Myocyte (in vitro differentiated cells): ENCODE data around the gene ARSH. TPM values are rescaled to one million over a fixed set of nuclear protein-coding genes. Genes with fewer than 3 reads are reported as not detected.
"Not testable (repeated sequence)": the region's sequence is repeated elsewhere in the genome, so short reads cannot be mapped to it uniquely, and the experiment has no call there.

ENCODE experiments used
- DNase-seq: peaks from one replicate; pipeline ENCODE4 v3.0.0-alpha.2; 2012; ENCODE audit warnings: low read depth
- total RNA-seq: library from RNA; depleted of rRNA; stranded (reverse); fragments of >200 nt; gene quantifications from 2 replicates; pipeline ENCODE4 v1.2.3, GENCODE V29; 2014

ARSH gene
- total RNA-seq, 1 donor from 2014 or later: not detected

DNA sequence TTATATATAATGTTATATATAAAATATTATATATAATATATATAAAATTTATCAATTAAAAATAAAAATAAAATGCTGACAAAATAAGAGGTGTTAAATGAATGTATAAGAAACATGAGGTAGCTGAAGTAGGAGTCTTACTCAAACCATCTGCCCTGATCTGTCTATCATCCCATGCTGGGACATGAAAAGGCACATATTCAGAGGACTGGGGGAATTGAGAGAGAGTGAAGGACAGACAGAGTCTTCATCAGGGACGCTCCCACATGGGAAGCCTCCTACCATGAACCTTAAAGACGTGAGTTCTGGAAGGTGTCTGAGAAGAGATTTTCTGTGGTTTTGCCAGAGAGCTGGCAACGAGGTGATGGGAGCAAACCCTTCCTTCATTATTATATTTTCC, 30.9 kb downstream of the ARSH start:
- no peak for DNase-seq

DNA sequence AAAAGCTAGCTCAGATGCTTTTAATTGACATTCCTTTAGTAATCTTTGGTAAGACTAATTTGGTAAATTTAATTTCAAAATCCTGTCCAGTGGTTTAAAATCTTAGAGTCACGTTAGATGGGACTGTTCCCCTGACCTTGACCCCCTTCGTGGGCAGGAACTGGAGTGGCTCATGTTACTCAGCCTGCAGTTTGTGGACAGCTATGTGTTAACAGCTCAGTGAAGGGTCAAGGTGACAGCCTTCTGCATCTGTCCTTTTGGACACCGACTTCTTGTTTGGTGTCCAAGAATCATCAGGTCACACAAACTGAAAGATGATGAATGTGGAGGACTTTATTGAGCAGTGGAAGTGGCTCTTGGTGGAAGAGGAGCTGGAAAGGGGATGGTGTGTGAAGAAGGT, 37.9 kb downstream of the ARSH start:
- no peak for DNase-seq

DNA sequence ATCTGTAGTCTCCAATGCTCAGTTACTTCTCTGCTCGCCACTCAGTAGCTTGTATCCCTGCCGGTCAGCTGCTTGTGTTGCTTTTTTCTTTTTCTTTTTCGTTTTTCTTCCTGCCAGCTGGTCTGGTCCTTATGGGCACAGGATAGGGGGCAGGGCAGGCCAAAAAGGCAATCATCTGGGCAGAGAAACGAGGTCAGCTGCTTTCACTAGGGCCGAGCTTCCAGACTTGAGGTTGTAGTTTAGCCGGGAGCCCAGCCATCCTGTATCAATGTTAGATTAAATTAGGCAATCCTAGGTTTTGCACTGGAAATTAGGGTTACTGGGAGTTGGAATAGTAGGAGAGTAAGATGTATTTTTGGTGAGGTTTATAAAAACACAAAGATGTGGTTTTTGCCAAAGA, 38.3 kb downstream of the ARSH start:
- no peak for DNase-seq

- no peak for DNase-seq
Measured at GRCh38 chrX:3046253-3047240, 40.2 kb downstream of the ARSH start.

- not testable (repeated sequence) for DNase-seq
Measured at GRCh38 chrX:3050523-3051175, 44.3 kb downstream of the ARSH start.

GRCh38 chrX:3052860-3053259, 46.5 kb downstream of the ARSH start:
- DNase-seq: no peak

DNA sequence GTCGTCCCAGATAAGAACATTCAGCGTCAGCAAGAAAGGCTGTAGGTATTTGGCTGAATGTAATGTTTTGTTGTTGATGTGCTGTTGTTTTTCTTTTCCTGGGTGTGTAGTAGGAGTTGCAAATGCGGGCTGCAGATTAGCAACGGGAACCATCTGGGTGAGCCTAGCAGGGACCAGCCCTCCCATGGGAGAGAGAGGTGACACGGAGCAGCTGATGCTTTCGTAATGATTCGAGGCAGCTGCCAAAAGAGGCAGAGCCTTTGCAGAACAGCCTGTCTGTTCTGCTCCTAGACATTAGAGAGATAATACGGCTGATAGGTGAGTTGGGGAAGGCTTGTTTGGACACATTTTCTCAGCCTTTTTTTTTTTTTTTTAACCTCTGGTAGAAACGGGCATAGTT, 60.2 kb downstream of the ARSH start:
- peak; percentile 32 for DNase-seq

- DNase-seq: no peak
Measured at GRCh38 chrX:3075959-3076358, 69.6 kb downstream of the ARSH start.

- DNase-seq: no peak
Measured at GRCh38 chrX:3076416-3076991, 70.2 kb downstream of the ARSH start.

Other genes starting within 250 kb of the ARSH start
- gene GYG2, start 177.6 kb upstream of the ARSH start, total RNA-seq: 12.0 and 14.4 TPM in 2 replicates
- 12.4 and 14.3 TPM in 2 replicates for gene ARSD, start 77.2 kb upstream of the ARSH start, total RNA-seq
- 0.26 TPM in 1 of 2 replicates, not detected in the other for gene ARSF, start 34.9 kb downstream of the ARSH start, total RNA-seq